C4-2B (cell line): Measurements from ENCODE around the gene RAB6A.

Experiments used
- ZFX ChIP-seq: fragments of 450-650 bp; IDR thresholded peaks from 2 replicates; pipeline ENCODE4 v1.6.1; 2017
- TF ChIP-seq, protein P1 (sequence below): fragments of 450-650 bp; conservative IDR thresholded peaks from 2 replicates; pipeline ENCODE4 v1.5.1; 2017; ENCODE audit warnings: mild to moderate bottlenecking

- TF ChIP-seq, protein P1, sequence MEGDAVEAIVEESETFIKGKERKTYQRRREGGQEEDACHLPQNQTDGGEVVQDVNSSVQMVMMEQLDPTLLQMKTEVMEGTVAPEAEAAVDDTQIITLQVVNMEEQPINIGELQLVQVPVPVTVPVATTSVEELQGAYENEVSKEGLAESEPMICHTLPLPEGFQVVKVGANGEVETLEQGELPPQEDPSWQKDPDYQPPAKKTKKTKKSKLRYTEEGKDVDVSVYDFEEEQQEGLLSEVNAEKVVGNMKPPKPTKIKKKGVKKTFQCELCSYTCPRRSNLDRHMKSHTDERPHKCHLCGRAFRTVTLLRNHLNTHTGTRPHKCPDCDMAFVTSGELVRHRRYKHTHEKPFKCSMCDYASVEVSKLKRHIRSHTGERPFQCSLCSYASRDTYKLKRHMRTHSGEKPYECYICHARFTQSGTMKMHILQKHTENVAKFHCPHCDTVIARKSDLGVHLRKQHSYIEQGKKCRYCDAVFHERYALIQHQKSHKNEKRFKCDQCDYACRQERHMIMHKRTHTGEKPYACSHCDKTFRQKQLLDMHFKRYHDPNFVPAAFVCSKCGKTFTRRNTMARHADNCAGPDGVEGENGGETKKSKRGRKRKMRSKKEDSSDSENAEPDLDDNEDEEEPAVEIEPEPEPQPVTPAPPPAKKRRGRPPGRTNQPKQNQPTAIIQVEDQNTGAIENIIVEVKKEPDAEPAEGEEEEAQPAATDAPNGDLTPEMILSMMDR: no peak
- TF ChIP-seq ZFX: no peak
Measured at GRCh38 chr11:73743045-73743444, 17.8 kb downstream of the RAB6A start.
